HL-60 (cell line): ENCODE data around the gene RHBDD1.

Source experiments
- GABPA ChIP-seq: IDR thresholded peaks from 2 replicates; pipeline ENCODE4 v1.6.1; 2012; ENCODE audit warnings: low read depth
- POLR2AphosphoS5 ChIP-seq: IDR thresholded peaks from 2 replicates; pipeline ENCODE4 v1.6.1; 2012; ENCODE audit warnings: low read depth
- REST ChIP-seq: IDR thresholded peaks from 2 replicates; pipeline ENCODE4 v1.6.1; 2012; ENCODE audit warnings: low read depth; ENCODE audit not compliant: insufficient replicate concordance
- SPI1 ChIP-seq: IDR thresholded peaks from 2 replicates; pipeline ENCODE4 v1.6.1; 2012; ENCODE audit warnings: low read depth, mild to moderate bottlenecking, borderline replicate concordance
- TF ChIP-seq, protein P1 (sequence below): IDR thresholded peaks from one replicate; pipeline ENCODE4 v1.5.1; 2011; ENCODE audit warnings: low read length, control low read depth, inconsistent platforms; ENCODE audit not compliant: insufficient read depth

GRCh38 chr2:226868331-226869162, 32.7 kb downstream of the RHBDD1 start:
- TF ChIP-seq, protein P1, sequence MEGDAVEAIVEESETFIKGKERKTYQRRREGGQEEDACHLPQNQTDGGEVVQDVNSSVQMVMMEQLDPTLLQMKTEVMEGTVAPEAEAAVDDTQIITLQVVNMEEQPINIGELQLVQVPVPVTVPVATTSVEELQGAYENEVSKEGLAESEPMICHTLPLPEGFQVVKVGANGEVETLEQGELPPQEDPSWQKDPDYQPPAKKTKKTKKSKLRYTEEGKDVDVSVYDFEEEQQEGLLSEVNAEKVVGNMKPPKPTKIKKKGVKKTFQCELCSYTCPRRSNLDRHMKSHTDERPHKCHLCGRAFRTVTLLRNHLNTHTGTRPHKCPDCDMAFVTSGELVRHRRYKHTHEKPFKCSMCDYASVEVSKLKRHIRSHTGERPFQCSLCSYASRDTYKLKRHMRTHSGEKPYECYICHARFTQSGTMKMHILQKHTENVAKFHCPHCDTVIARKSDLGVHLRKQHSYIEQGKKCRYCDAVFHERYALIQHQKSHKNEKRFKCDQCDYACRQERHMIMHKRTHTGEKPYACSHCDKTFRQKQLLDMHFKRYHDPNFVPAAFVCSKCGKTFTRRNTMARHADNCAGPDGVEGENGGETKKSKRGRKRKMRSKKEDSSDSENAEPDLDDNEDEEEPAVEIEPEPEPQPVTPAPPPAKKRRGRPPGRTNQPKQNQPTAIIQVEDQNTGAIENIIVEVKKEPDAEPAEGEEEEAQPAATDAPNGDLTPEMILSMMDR = no peak
- TF ChIP-seq POLR2AphosphoS5 = no peak
- no peak for TF ChIP-seq REST
- no peak for TF ChIP-seq GABPA
- no peak for TF ChIP-seq SPI1
